ENCODE measurements around the gene PEX3.

PEX3 gene

GRCh38 chr6:143471822-143472221 is 21.2 kb downstream of the PEX3 start:
- H3K27me3 ChIP-seq (ENCODE audit: control insufficient read depth in 5 of 5, insufficient read depth in 4 of 5, low read length in 5 of 5): no peaks in the 10 kb centered on the region
- H3K4me1 ChIP-seq (ENCODE audit: control insufficient read depth in 5 of 5, insufficient read depth in 5 of 5, low read length in 5 of 5): no peaks in the 10 kb centered on the region
- H3K27ac ChIP-seq (ENCODE audit: low read depth, low read length): no peak overlapping the region
- no peaks in the 10 kb centered on the region for H3K9me3 ChIP-seq (ENCODE audit: control insufficient read depth in 5 of 5, low read length in 5 of 5)
- H3K4me3 ChIP-seq (ENCODE audit: low read depth in 1 of 5, low read length in 5 of 5): no peak overlapping the region
- H3K9ac ChIP-seq (ENCODE audit: low read length in 5 of 5): no peak overlapping the region
- peaks cover 28 to 39% (median 34%) of the 10 kb centered on the region in 5 donors for H3K36me3 ChIP-seq (ENCODE audit: control insufficient read depth in 5 of 5, insufficient read depth in 5 of 5, low read length in 5 of 5)

DNA sequence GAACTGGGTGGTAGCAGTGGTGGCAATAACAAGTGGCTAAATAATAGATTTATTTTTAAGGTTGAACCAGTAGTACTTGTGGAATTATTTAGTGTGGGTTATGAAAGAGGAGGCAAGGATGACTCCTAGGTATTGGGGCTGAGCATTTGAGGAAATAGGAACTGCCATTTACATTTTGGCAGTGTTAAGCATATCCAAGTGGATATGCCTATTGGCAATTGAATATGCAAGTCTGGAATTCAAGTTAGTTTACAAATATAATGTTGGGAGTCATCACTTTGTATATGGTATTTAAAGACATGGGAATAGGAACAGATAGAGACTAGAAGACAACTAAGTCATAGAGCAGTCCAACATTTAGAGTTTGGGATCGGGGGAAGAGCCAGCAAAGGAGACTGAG is 25.9 kb downstream of the PEX3 start:
- H3K36me3 ChIP-seq (ENCODE audit: control insufficient read depth in 5 of 5, insufficient read depth in 5 of 5, low read length in 5 of 5): peaks cover 25 to 52% (median 46%) of the 10 kb centered on the region in 5 donors

GRCh38 chr6:143478479-143479062 is 28.0 kb downstream of the PEX3 start:
- peaks cover 16 to 35% (median 33%) of the 10 kb centered on the region in 5 donors for H3K36me3 ChIP-seq (ENCODE audit: control insufficient read depth in 5 of 5, insufficient read depth in 5 of 5, low read length in 5 of 5)
- H3K27ac ChIP-seq (ENCODE audit: low read depth, low read length): no peak overlapping the region
- H3K9me3 ChIP-seq (ENCODE audit: control insufficient read depth in 5 of 5, low read length in 5 of 5): no peaks in the 10 kb centered on the region
- H3K4me1 ChIP-seq (ENCODE audit: control insufficient read depth in 5 of 5, insufficient read depth in 5 of 5, low read length in 5 of 5): peaks cover 0 to 3% (median 0%) of the 10 kb centered on the region in 5 donors
- no peak overlapping the region for H3K9ac ChIP-seq (ENCODE audit: low read length in 5 of 5)
- H3K4me3 ChIP-seq (ENCODE audit: low read depth in 1 of 5, low read length in 5 of 5): no peak overlapping the region
- no peaks in the 10 kb centered on the region for H3K27me3 ChIP-seq (ENCODE audit: control insufficient read depth in 5 of 5, insufficient read depth in 4 of 5, low read length in 5 of 5)

More for the DNA sequence above, 25.9 kb downstream of the PEX3 start:
- Histone ChIP-seq H3K27me3 (ENCODE audit: control insufficient read depth in 5 of 5, insufficient read depth in 4 of 5, low read length in 5 of 5) (no peaks in the 10 kb centered on the region), H3K9ac (ENCODE audit: low read length in 5 of 5) (no peak overlapping the region), H3K9me3 (ENCODE audit: control insufficient read depth in 5 of 5, low read length in 5 of 5) (no peaks in the 10 kb centered on the region), H3K4me3 (ENCODE audit: low read depth in 1 of 5, low read length in 5 of 5) (no peak overlapping the region), H3K27ac (ENCODE audit: low read depth, low read length) (no peak overlapping the region), H3K4me1 (ENCODE audit: control insufficient read depth in 5 of 5, insufficient read depth in 5 of 5, low read length in 5 of 5) (no peaks in the 10 kb centered on the region)

DNA sequence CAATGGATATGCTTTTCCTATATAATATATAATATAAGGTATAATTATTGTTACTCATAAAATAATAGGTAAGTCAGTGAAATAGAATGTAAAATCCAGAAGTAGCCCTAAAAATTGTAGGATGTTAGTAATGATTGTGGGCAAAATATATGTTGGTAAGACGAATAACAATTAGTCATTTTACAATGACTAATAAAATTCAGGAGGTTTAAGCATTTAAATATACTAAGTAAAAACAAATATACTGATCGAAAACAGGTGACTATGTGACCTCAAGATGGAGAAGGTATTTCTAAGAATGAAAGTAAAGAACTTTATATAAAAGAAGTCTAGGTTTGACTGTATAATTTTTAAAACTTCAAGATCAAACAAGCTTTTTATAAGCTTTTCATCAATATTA is 32.0 kb downstream of the PEX3 start:
- Histone ChIP-seq H3K27me3 (ENCODE audit: control insufficient read depth in 5 of 5, insufficient read depth in 4 of 5, low read length in 5 of 5) (no peaks in the 10 kb centered on the region), H3K4me3 (ENCODE audit: low read depth in 1 of 5, low read length in 5 of 5) (no peak overlapping the region), H3K9ac (ENCODE audit: low read length in 5 of 5) (no peak overlapping the region), H3K36me3 (ENCODE audit: control insufficient read depth in 5 of 5, insufficient read depth in 5 of 5, low read length in 5 of 5) (peaks cover 0 to 21% (median 11%) of the 10 kb centered on the region in 5 donors), H3K4me1 (ENCODE audit: control insufficient read depth in 5 of 5, insufficient read depth in 5 of 5, low read length in 5 of 5) (peaks cover 0 to 6% (median 0%) of the 10 kb centered on the region in 5 donors), H3K27ac (ENCODE audit: low read depth, low read length) (no peak overlapping the region), H3K9me3 (ENCODE audit: control insufficient read depth in 5 of 5, low read length in 5 of 5) (no peaks in the 10 kb centered on the region)

DNA sequence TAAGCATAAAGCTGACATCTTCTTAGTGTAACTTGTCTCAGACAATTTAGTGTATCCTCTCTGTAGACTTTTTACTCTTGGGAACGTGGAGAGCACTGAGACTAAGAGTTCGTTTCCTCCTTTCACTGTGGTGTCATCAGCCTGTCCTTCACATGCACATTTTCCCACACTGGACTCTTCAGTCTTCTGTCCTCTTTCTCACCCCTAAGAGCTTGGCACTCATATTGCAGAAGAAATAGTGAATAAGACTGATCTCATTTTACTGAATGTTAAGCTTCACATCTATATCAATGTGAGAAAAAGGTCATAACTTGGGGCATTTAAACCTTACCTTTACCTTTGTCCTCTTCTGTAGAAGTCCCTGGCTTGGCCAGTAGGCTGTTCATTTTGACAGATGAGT is 35.4 kb downstream of the PEX3 start:
- H3K9ac ChIP-seq (ENCODE audit: low read length in 5 of 5): no peak overlapping the region
- peaks cover 0 to 6% (median 0%) of the 10 kb centered on the region in 5 donors for H3K4me1 ChIP-seq (ENCODE audit: control insufficient read depth in 5 of 5, insufficient read depth in 5 of 5, low read length in 5 of 5)
- H3K27me3 ChIP-seq (ENCODE audit: control insufficient read depth in 5 of 5, insufficient read depth in 4 of 5, low read length in 5 of 5): no peaks in the 10 kb centered on the region
- H3K4me3 ChIP-seq (ENCODE audit: low read depth in 1 of 5, low read length in 5 of 5): no peak overlapping the region
- no peaks in the 10 kb centered on the region for H3K9me3 ChIP-seq (ENCODE audit: control insufficient read depth in 5 of 5, low read length in 5 of 5)
- peaks cover 0 to 8% (median 2%) of the 10 kb centered on the region in 5 donors for H3K36me3 ChIP-seq (ENCODE audit: control insufficient read depth in 5 of 5, insufficient read depth in 5 of 5, low read length in 5 of 5)
- H3K27ac ChIP-seq (ENCODE audit: low read depth, low read length): no peak overlapping the region

- peaks cover 0 to 9% (median 2%) of the 10 kb centered on the region in 5 donors for H3K36me3 ChIP-seq (ENCODE audit: control insufficient read depth in 5 of 5, insufficient read depth in 5 of 5, low read length in 5 of 5)
- peaks cover 0 to 6% (median 0%) of the 10 kb centered on the region in 5 donors for H3K4me1 ChIP-seq (ENCODE audit: control insufficient read depth in 5 of 5, insufficient read depth in 5 of 5, low read length in 5 of 5)
- no peak overlapping the region for H3K27ac ChIP-seq (ENCODE audit: low read depth, low read length)
- no peaks in the 10 kb centered on the region for H3K27me3 ChIP-seq (ENCODE audit: control insufficient read depth in 5 of 5, insufficient read depth in 4 of 5, low read length in 5 of 5)
- H3K9me3 ChIP-seq (ENCODE audit: control insufficient read depth in 5 of 5, low read length in 5 of 5): no peaks in the 10 kb centered on the region
- no peak overlapping the region for H3K4me3 ChIP-seq (ENCODE audit: low read depth in 1 of 5, low read length in 5 of 5)
- no peak overlapping the region for H3K9ac ChIP-seq (ENCODE audit: low read length in 5 of 5)
Observed at GRCh38 chr6:143486752-143487151, 36.1 kb downstream of the PEX3 start.

- H3K27me3 ChIP-seq (ENCODE audit: control insufficient read depth in 5 of 5, insufficient read depth in 4 of 5, low read length in 5 of 5): no peaks in the 10 kb centered on the region
- peaks cover 7 to 27% (median 16%) of the 10 kb centered on the region in 5 donors for H3K36me3 ChIP-seq (ENCODE audit: control insufficient read depth in 5 of 5, insufficient read depth in 5 of 5, low read length in 5 of 5)
- H3K4me1 ChIP-seq (ENCODE audit: control insufficient read depth in 5 of 5, insufficient read depth in 5 of 5, low read length in 5 of 5): no peaks in the 10 kb centered on the region
- H3K9me3 ChIP-seq (ENCODE audit: control insufficient read depth in 5 of 5, low read length in 5 of 5): no peaks in the 10 kb centered on the region
- no peak overlapping the region for H3K9ac ChIP-seq (ENCODE audit: low read length in 5 of 5)
- H3K4me3 ChIP-seq (ENCODE audit: low read depth in 1 of 5, low read length in 5 of 5): no peak overlapping the region
- H3K27ac ChIP-seq (ENCODE audit: low read depth, low read length): no peak overlapping the region
Observed at GRCh38 chr6:143490244-143490643, 39.6 kb downstream of the PEX3 start.

- Histone ChIP-seq H3K4me1 (ENCODE audit: control insufficient read depth in 5 of 5, insufficient read depth in 5 of 5, low read length in 5 of 5) (no peaks in the 10 kb centered on the region), H3K27me3 (ENCODE audit: control insufficient read depth in 5 of 5, insufficient read depth in 4 of 5, low read length in 5 of 5) (no peaks in the 10 kb centered on the region), H3K9me3 (ENCODE audit: control insufficient read depth in 5 of 5, low read length in 5 of 5) (no peaks in the 10 kb centered on the region), H3K27ac (ENCODE audit: low read depth, low read length) (no peak overlapping the region), H3K4me3 (ENCODE audit: low read depth in 1 of 5, low read length in 5 of 5) (no peak overlapping the region), H3K36me3 (ENCODE audit: control insufficient read depth in 5 of 5, insufficient read depth in 5 of 5, low read length in 5 of 5) (peaks cover 12 to 33% (median 17%) of the 10 kb centered on the region in 5 donors), H3K9ac (ENCODE audit: low read length in 5 of 5) (no peak overlapping the region)
Observed at GRCh38 chr6:143490775-143491174, 40.2 kb downstream of the PEX3 start.

GRCh38 chr6:143496974-143497373 is 46.4 kb downstream of the PEX3 start:
- no peak overlapping the region for H3K27ac ChIP-seq (ENCODE audit: low read depth, low read length)
- no peaks in the 10 kb centered on the region for H3K27me3 ChIP-seq (ENCODE audit: control insufficient read depth in 5 of 5, insufficient read depth in 4 of 5, low read length in 5 of 5)
- peaks cover 31 to 59% (median 37%) of the 10 kb centered on the region in 5 donors for H3K36me3 ChIP-seq (ENCODE audit: control insufficient read depth in 5 of 5, insufficient read depth in 5 of 5, low read length in 5 of 5)
- no peak overlapping the region for H3K4me3 ChIP-seq (ENCODE audit: low read depth in 1 of 5, low read length in 5 of 5)
- no peak overlapping the region for H3K9ac ChIP-seq (ENCODE audit: low read length in 5 of 5)
- H3K4me1 ChIP-seq (ENCODE audit: control insufficient read depth in 5 of 5, insufficient read depth in 5 of 5, low read length in 5 of 5): no peaks in the 10 kb centered on the region
- H3K9me3 ChIP-seq (ENCODE audit: control insufficient read depth in 5 of 5, low read length in 5 of 5): no peaks in the 10 kb centered on the region

DNA sequence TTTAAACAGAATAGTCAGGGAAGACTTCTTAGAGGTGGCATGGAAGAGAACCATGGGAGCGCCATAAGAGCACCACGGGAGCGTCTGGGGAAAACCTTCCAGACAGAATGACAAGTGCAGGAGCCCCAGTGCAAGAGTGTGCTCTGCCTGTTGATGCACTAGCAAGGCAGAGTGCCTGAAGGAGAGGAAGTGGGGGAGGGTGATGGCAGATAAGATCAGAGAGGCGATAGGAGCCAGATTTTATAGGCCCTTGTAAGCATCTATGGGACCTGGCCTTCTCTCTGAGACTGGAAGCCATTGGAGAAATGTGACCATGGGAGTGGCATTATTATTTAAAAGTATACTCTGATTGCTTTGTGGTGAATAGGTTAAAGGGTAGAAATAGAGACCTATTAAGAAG is 47.8 kb downstream of the PEX3 start:
- H3K9ac ChIP-seq (ENCODE audit: low read length in 5 of 5): no peak overlapping the region
- no peaks in the 10 kb centered on the region for H3K4me1 ChIP-seq (ENCODE audit: control insufficient read depth in 5 of 5, insufficient read depth in 5 of 5, low read length in 5 of 5)
- H3K9me3 ChIP-seq (ENCODE audit: control insufficient read depth in 5 of 5, low read length in 5 of 5): no peaks in the 10 kb centered on the region
- no peak overlapping the region for H3K27ac ChIP-seq (ENCODE audit: low read depth, low read length)
- peaks cover 30 to 67% (median 45%) of the 10 kb centered on the region in 5 donors for H3K36me3 ChIP-seq (ENCODE audit: control insufficient read depth in 5 of 5, insufficient read depth in 5 of 5, low read length in 5 of 5)
- no peaks in the 10 kb centered on the region for H3K27me3 ChIP-seq (ENCODE audit: control insufficient read depth in 5 of 5, insufficient read depth in 4 of 5, low read length in 5 of 5)
- no peak overlapping the region for H3K4me3 ChIP-seq (ENCODE audit: low read depth in 1 of 5, low read length in 5 of 5)
